Parathyroid adenoma (tissue), 2 donors: ENCODE results near the gene OPRL1.

Experiments used
- H2AFZ ChIP-seq: fragments of 300-600 bp; sonication (generic); one replicate; pipeline ENCODE4 v1.7.0; 2017; ENCODE audit warnings: antibody characterized with exemption, mild to moderate bottlenecking
- H3K27ac ChIP-seq: fragments of 300-600 bp; sonication (generic); one replicate; pipeline ENCODE4 v1.7.0; 2017
- H3K27me3 ChIP-seq: fragments of 300-600 bp; sonication (generic); one replicate; pipeline ENCODE4 v1.7.0; 2017; ENCODE audit warnings: low read length; ENCODE audit not compliant: control insufficient read depth, insufficient read depth
- H3K36me3 ChIP-seq: fragments of 300-600 bp; sonication (generic); one replicate; pipeline ENCODE4 v1.7.0; 2017; ENCODE audit warnings: low read length; ENCODE audit not compliant: control insufficient read depth, insufficient read depth
- H3K4me1 ChIP-seq: fragments of 300-600 bp; sonication (generic); one replicate; pipeline ENCODE4 v1.7.0; 2017; ENCODE audit warnings: control low read depth
- H3K4me2 ChIP-seq: fragments of 300-600 bp; sonication (generic); one replicate; pipeline ENCODE4 v1.7.0; 2017; ENCODE audit warnings: low read length
- H3K4me3 ChIP-seq: fragments of 300-600 bp; sonication (generic); one replicate; pipeline ENCODE4 v1.7.0; 2017; ENCODE audit warnings: low read depth, low read length
- H3K79me2 ChIP-seq: fragments of 300-600 bp; sonication (generic); one replicate; pipeline ENCODE4 v1.7.0; 2017; ENCODE audit warnings: control low read depth
- H3K9ac ChIP-seq: fragments of 300-600 bp; sonication (generic); one replicate; pipeline ENCODE4 v1.7.0; 2017; ENCODE audit warnings: mild to moderate bottlenecking
- H3K9me3 ChIP-seq: fragments of 300-600 bp; sonication (generic); one replicate; pipeline ENCODE4 v1.7.0; 2017; ENCODE audit warnings: low read length; ENCODE audit not compliant: control insufficient read depth
- CTCF ChIP-seq: fragments of 300-600 bp; sonication (generic); IDR thresholded peaks from one replicate; pipeline ENCODE4 v1.7.0; 2017; ENCODE audit warnings: antibody characterized with exemption, mild to moderate bottlenecking
- donor health status: primary hyperparathyroidism.

Gene OPRL1

GRCh38 chr20:64047046-64047389, 32.9 kb upstream of the OPRL1 start:
- H3K4me3 ChIP-seq: no peak overlapping the region

GRCh38 chr20:64047968-64048401, 31.9 kb upstream of the OPRL1 start:
- H3K4me3 ChIP-seq: no peak overlapping the region
- no peaks in the 10 kb centered on the region for H3K4me1 ChIP-seq
- no peaks in the 10 kb centered on the region for H3K36me3 ChIP-seq
- no peaks in the 10 kb centered on the region for H3K79me2 ChIP-seq
- no peaks in the 10 kb centered on the region for H3K27me3 ChIP-seq
- no peaks in the 10 kb centered on the region for H3K9me3 ChIP-seq
- no peak overlapping the region for H3K9ac ChIP-seq
- no peak for TF ChIP-seq CTCF
- no peak overlapping the region for H3K4me2 ChIP-seq
- no peak overlapping the region for H3K27ac ChIP-seq
- no peak overlapping the region for H2AFZ ChIP-seq

More at GRCh38 chr20:64047046-64047389, 32.9 kb upstream of the OPRL1 start:
- Histone ChIP-seq H3K4me2 (no peak overlapping the region), H3K36me3 (no peaks in the 10 kb centered on the region), H2AFZ (no peak overlapping the region), H3K9ac (no peak overlapping the region), H3K79me2 (no peaks in the 10 kb centered on the region), H3K9me3 (no peaks in the 10 kb centered on the region), H3K27ac (no peak overlapping the region), H3K4me1 (no peaks in the 10 kb centered on the region), H3K27me3 (no peaks in the 10 kb centered on the region)
- no peak for TF ChIP-seq CTCF

- Histone ChIP-seq H2AFZ (no peak overlapping the region), H3K4me1 (no peaks in the 10 kb centered on the region), H3K4me2 (no peak overlapping the region), H3K27me3 (no peaks in the 10 kb centered on the region), H3K9ac (no peak overlapping the region), H3K79me2 (no peaks in the 10 kb centered on the region), H3K4me3 (no peak overlapping the region), H3K27ac (no peak overlapping the region), H3K9me3 (no peaks in the 10 kb centered on the region), H3K36me3 (no peaks in the 10 kb centered on the region)
- no peak for TF ChIP-seq CTCF
Observed at GRCh38 chr20:64048402-64049044, 31.4 kb upstream of the OPRL1 start.

- Histone ChIP-seq H3K36me3 (no peaks in the 10 kb centered on the region), H3K9me3 (no peaks in the 10 kb centered on the region), H3K27me3 (no peaks in the 10 kb centered on the region), H3K9ac (no peak within 1 kb of the TSS), H2AFZ (no peak within 1 kb of the TSS), H3K4me1 (no peaks in the 10 kb centered on the region), H3K27ac (peak within 1 kb of the TSS; percentile 46), H3K79me2 (no peaks in the 10 kb centered on the region), H3K4me3 (no peak within 1 kb of the TSS), H3K4me2 (peak within 1 kb of the TSS; percentile 34)
- no peak for TF ChIP-seq CTCF
Observed at GRCh38 chr20:64049060-64049877, 30.6 kb upstream of the OPRL1 start, which contains the start of gene SOX18. Gene SOX18, minus strand, starts transcription at chr20:64049639. Its CDS starts 123 bp downstream, at chr20:64049516.
